NCI-H1417 treated with DMSO at 0.1 percent for 48 hours (cell line): ENCODE results near the gene ZFAND3.

Experiments used
- DNase-seq: peaks from one replicate; lab custom pipeline; 2025; lab: John Stamatoyannopoulos, UW

ZFAND3 gene

GRCh38 chr6:37894585-37894984 lies 75.1 kb downstream of the ZFAND3 start:
- DNase-seq, result no peak

- DNase-seq, result no peak
Measured at GRCh38 chr6:37897321-37897720, 77.8 kb downstream of the ZFAND3 start.

- DNase-seq, result no peak
Measured at GRCh38 chr6:37897818-37898515, 78.4 kb downstream of the ZFAND3 start.

GRCh38 chr6:37903351-37904340 lies 84.1 kb downstream of the ZFAND3 start:
- DNase-seq, result no peak

- no peak for DNase-seq
Measured at GRCh38 chr6:37904590-37904989, 85.1 kb downstream of the ZFAND3 start.

GRCh38 chr6:37906121-37906520 lies 86.6 kb downstream of the ZFAND3 start:
- no peak for DNase-seq

- no peak for DNase-seq
Measured at GRCh38 chr6:37910998-37911397, 91.5 kb downstream of the ZFAND3 start.

GRCh38 chr6:37913210-37913609 lies 93.7 kb downstream of the ZFAND3 start:
- no peak for DNase-seq

- no peak for DNase-seq
Measured at GRCh38 chr6:37915463-37915862, 95.9 kb downstream of the ZFAND3 start.

GRCh38 chr6:37916149-37916548 lies 96.6 kb downstream of the ZFAND3 start:
- DNase-seq, result no peak

GRCh38 chr6:37916675-37917074 lies 97.1 kb downstream of the ZFAND3 start:
- DNase-seq, result no peak

- DNase-seq, result no peak
Measured at GRCh38 chr6:37917566-37917965, 98.0 kb downstream of the ZFAND3 start.

GRCh38 chr6:37919417-37920157 lies 100.1 kb downstream of the ZFAND3 start:
- DNase-seq, result no peak

GRCh38 chr6:37920667-37921066 lies 101.1 kb downstream of the ZFAND3 start:
- DNase-seq, result peak; percentile 34

GRCh38 chr6:37922563-37922962 lies 103.0 kb downstream of the ZFAND3 start:
- DNase-seq, result no peak

- no peak for DNase-seq
Measured at GRCh38 chr6:37923514-37923913, 104.0 kb downstream of the ZFAND3 start.

GRCh38 chr6:37926661-37927060 lies 107.1 kb downstream of the ZFAND3 start:
- DNase-seq, result no peak

GRCh38 chr6:37928217-37928616 lies 108.7 kb downstream of the ZFAND3 start:
- no peak for DNase-seq

GRCh38 chr6:37930288-37930971 lies 110.9 kb downstream of the ZFAND3 start:
- DNase-seq, result no peak

- DNase-seq, result no peak
Measured at GRCh38 chr6:37931066-37931465, 111.5 kb downstream of the ZFAND3 start.

- no peak for DNase-seq
Measured at GRCh38 chr6:37934276-37934675, 114.7 kb downstream of the ZFAND3 start.

- DNase-seq, result no peak
Measured at GRCh38 chr6:37936150-37936549, 116.6 kb downstream of the ZFAND3 start.
